Measurements from ENCODE around the gene TTC7B.

DNA sequence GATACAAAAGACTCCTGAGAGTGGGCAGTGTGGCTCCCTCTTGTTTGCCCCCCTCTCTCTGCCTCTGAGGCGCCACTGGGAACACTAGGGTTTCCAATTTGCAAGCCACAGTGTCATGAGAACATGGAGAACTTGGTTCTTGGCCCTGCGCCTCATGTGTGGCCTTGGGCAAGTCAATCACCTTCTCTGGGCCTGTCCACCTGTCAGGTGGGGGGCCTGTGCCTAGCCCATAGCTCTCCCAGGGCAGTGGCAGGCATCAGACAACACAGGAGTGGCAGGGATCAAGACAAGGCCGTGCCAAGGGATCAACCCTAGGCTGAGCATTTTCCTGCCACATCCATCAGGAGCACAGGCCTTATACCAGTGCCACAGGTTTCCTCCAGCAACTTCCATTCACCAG, 234.1 kb downstream of the TTC7B start:
- no peak for TF ChIP-seq EZH2 (IDR thresholded peaks at IDR 0.05; ENCODE audit: borderline replicate concordance, low read length)
- TF ChIP-seq, protein P1, sequence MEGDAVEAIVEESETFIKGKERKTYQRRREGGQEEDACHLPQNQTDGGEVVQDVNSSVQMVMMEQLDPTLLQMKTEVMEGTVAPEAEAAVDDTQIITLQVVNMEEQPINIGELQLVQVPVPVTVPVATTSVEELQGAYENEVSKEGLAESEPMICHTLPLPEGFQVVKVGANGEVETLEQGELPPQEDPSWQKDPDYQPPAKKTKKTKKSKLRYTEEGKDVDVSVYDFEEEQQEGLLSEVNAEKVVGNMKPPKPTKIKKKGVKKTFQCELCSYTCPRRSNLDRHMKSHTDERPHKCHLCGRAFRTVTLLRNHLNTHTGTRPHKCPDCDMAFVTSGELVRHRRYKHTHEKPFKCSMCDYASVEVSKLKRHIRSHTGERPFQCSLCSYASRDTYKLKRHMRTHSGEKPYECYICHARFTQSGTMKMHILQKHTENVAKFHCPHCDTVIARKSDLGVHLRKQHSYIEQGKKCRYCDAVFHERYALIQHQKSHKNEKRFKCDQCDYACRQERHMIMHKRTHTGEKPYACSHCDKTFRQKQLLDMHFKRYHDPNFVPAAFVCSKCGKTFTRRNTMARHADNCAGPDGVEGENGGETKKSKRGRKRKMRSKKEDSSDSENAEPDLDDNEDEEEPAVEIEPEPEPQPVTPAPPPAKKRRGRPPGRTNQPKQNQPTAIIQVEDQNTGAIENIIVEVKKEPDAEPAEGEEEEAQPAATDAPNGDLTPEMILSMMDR (IDR thresholded peaks at IDR 0.05; ENCODE audit: low read length): no peak
